ENCODE measurements around the gene PPP1CA. TPM values are rescaled to one million over a fixed set of nuclear protein-coding genes. Genes with fewer than 3 reads are reported as not detected.
A peak's percentile ranks its signal among the peaks of the same experiment; 100 is the strongest.
"Not testable (repeated sequence)": the region's sequence is repeated elsewhere in the genome, so short reads cannot be mapped to it uniquely, and the experiment has no call there.

PPP1CA gene
- total RNA-seq, 4 donors from 2014 or later: 91.9 to 110 (median 97.6) TPM

DNA sequence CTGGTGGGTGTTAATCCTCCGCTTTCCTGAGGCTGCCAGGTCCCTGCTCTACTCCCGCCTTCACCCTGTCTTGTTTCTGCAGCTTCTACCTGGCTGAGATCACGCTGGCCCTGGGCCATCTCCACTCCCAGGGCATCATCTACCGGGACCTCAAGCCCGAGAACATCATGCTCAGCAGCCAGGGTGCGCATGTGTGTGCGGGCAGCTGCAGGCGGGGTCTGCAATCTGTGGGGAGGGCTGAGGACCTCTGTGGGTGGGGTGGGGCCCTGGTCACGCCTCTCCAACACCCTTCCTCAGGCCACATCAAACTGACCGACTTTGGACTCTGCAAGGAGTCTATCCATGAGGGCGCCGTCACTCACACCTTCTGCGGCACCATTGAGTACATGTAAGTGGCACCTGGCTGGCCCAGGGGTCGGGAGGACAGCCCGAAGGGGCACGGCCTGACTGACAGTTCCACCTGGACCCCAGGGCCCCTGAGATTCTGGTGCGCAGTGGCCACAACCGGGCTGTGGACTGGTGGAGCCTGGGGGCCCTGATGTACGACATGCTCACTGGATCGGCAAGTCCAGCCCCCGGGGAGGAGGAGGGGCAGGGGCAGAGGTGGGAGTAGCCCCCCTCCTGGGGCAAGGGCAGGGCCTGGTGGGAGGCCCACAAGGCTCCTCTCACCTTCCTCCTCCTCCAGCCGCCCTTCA, 31.1 kb upstream of the PPP1CA start:
- TF ChIP-seq, protein P1, sequence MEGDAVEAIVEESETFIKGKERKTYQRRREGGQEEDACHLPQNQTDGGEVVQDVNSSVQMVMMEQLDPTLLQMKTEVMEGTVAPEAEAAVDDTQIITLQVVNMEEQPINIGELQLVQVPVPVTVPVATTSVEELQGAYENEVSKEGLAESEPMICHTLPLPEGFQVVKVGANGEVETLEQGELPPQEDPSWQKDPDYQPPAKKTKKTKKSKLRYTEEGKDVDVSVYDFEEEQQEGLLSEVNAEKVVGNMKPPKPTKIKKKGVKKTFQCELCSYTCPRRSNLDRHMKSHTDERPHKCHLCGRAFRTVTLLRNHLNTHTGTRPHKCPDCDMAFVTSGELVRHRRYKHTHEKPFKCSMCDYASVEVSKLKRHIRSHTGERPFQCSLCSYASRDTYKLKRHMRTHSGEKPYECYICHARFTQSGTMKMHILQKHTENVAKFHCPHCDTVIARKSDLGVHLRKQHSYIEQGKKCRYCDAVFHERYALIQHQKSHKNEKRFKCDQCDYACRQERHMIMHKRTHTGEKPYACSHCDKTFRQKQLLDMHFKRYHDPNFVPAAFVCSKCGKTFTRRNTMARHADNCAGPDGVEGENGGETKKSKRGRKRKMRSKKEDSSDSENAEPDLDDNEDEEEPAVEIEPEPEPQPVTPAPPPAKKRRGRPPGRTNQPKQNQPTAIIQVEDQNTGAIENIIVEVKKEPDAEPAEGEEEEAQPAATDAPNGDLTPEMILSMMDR (IDR thresholded peaks at IDR 0.05): no peak
- no peak for DNase-seq (ENCODE audit: low spot score)
- no peak for ATAC-seq (ENCODE audit: low FRiP score)

DNA sequence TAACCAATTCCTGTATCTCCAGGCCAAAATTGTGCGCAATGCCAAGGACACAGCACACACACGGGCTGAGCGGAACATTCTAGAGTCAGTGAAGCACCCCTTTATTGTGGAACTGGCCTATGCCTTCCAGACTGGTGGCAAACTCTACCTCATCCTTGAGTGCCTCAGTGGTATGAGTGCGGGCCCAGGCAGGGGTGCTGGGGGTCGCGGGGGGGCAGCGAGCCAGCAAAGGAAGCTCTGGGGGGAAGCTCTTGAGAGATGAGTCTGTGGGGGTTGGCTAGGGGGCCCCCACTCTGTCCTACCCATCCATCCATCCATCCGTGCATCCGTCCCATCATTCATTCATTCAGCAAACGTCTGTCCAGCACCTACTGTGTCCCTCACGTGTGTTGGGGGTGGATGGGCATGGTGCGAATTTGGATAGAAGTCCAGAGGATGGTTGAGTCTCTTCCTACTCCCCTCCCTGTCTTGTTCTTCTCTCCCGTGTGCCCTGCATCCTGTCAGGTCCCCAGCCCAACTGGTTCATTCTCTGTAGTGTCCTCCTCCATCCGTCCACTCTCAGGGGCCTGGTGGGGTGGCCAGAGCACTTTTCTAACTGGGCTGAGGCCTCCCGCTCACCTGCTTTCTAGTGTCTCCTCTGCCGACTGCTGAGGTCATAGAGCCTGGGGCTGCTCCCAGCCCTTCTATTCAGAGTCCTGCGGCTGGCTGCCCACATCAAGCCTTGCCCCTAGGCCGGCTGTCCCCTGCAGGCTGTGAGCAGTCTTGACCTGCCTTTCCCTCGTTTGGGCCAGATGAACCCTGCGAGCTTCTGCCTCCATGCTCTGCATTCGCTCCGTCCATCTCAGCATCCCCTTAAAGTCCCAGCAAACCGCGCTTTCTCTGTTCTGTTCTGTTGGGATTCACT, 29.9 kb upstream of the PPP1CA start:
- DNase-seq (ENCODE audit: low spot score): no peak
- ATAC-seq (ENCODE audit: low FRiP score): no peak
- TF ChIP-seq, protein P1 (IDR thresholded peaks at IDR 0.05): no peak

DNA sequence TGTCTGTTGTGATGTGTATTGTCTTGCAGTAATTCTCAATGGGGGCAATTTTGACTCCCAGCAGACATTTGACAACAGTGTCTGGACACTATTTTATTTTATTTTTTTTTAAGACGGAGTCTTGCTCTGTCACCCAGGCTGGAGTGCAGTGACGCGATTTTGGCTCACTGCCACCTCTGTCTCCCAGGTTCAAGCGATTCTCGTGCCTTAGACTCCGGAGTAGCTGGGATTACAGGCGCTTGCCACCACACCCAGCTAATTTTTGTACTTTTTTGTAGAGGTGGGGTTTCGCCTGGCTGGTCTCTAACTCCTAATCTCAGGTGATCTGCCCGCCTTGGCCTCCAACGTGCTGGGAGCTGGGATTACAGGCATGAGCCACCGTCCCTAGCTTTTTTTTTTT, 28.1 kb upstream of the PPP1CA start:
- ATAC-seq (ENCODE audit: low FRiP score) (no peak), DNase-seq (ENCODE audit: low spot score) (no peak)
- TF ChIP-seq, protein P1 (IDR thresholded peaks at IDR 0.05): no peak

DNA sequence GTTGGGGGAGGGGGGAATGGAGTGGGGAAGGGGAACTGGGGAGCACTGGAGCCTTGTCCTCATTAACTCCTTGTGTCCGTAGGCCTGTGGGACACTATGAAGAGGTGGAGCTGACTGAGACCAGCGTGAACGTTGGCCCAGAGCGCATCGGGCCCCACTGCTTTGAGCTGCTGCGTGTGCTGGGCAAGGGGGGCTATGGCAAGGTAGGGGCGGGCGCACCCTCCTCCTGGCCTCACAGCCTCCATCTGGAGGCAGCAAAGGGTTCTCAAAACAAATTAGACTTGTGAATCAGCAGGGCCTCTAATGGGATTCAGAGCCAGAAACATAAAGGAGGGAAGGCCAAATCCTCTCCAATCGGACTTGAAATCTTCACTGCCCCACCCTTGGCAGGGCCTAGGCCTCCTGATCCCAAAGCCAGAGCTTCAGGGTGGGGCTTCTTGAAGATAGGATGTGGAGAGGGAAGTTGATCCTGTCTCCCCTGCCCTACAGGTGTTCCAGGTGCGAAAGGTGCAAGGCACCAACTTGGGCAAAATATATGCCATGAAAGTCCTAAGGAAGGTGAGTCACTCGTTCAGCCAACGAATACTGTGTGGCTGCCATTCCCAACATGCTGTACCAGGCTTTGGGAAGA, 27.5 kb upstream of the PPP1CA start:
- TF ChIP-seq, protein P1 (IDR thresholded peaks at IDR 0.05): no peak
- DNase-seq (ENCODE audit: low spot score) (no peak), ATAC-seq (ENCODE audit: low FRiP score) (no peak)

DNA sequence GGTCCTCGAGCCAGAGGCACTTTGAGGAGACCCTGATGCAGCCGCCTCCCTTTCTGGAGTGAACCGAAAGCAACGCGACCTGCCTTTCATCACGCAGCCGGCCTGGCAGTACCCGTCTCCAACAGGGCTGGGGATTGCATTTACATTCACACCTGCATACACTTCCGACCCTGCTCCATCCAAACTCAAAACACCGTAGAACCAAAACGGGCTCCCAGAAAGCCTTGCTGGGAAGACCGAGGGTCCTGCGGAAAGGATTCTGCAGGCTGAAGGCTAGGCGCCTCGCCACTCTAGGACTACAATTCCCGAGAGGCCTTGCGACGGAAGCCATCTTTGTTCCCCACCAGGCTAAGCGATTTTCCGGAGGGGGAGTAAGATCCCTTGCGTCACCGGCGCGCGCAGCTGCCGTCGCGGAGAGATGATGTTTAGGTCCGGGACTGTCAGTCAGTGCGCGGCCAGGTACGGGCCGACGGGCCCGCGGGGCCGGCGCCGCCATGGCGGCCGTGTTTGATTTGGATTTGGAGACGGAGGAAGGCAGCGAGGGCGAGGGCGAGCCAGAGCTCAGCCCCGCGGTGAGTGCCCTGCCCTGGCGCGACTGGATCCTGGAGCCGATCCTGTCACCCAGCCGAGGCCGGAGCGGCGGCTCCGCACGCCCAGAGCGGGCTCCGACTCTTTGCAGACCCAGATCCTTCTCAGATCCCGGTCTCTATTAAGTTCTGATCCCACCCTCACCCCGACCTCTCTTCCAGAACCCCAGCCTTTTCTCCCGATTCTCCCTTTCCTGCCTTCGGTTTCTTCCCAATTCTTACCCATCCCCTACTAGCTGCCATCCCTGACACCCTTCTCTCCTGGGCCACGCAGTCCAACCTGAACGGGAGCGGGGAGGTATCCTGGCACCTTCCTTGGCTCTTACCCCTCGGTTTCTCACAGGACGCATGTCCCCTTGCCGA, 26.7 kb upstream of the PPP1CA start, which contains the start of gene RPS6KB2:
Gene RPS6KB2, plus strand, starts transcription at position 443 of the 950 bp plus-strand sequence. Its CDS starts 52 bp downstream, at position 495.
- ATAC-seq (ENCODE audit: low FRiP score) (peak; percentile 92), DNase-seq (ENCODE audit: low spot score) (peak; percentile 99)
- TF ChIP-seq, protein P1 (IDR thresholded peaks at IDR 0.05): no peak

DNA sequence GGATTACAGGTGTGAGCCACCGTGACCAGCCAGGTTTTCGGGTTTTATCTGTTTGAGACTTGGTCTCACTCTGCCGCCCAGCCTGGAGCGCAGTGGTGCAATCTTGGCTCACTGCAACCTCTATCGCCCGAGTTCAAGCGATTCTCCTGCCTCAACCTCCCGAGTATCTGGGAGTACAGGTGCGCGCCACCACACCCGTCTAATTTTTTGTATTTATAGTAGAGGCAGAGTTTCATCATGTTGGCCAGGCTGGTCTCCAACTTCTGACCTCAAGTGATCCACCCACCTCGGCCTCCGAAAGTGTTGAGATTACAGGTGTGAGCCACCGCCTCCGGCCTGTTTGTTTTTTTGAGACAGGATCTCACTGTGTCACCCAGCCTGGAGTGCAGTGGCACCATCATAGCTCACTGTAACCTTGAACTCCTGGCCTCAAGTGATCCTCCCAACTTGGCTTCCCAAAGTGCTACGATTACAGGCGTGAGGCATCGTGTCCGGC, 25.8 kb upstream of the PPP1CA start:
- DNase-seq (ENCODE audit: low spot score); ATAC-seq (ENCODE audit: low FRiP score): not testable (repeated sequence)

Measured in omental fat pad (tissue), 4 donors.